Mesendoderm (in vitro differentiated cells): ENCODE results near the gene CMTM3.

Experiments
- DNase-seq: peaks from one replicate; pipeline ENCODE4 v3.0.0; 2013
- H2AK5ac ChIP-seq: 2 replicates; pipeline ENCODE4 v1.6.1; 2013; ENCODE audit warnings: low read length, inconsistent platforms
- H2BK120ac ChIP-seq: 2 replicates; pipeline ENCODE4 v1.6.1; 2013; ENCODE audit warnings: low read depth, mild to moderate bottlenecking, low read length, moderate library complexity, mixed read lengths
- H2BK15ac ChIP-seq: replicated peaks from 2 replicates; pipeline ENCODE4 v1.6.1; 2013; ENCODE audit warnings: low read depth, mild to moderate bottlenecking, moderate library complexity
- H2BK5ac ChIP-seq: 2 replicates; pipeline ENCODE4 v1.6.1; 2013; ENCODE audit warnings: low read length, inconsistent platforms
- H3K18ac ChIP-seq: 2 replicates; pipeline ENCODE4 v1.6.1; 2013; ENCODE audit warnings: mild to moderate bottlenecking, low read length, mixed read lengths
- H3K23ac ChIP-seq: one replicate; pipeline ENCODE4 v1.6.1; 2013; ENCODE audit warnings: low read length
- H3K27ac ChIP-seq: 2 replicates; pipeline ENCODE4 v1.5.1; 2013; ENCODE audit warnings: low read depth, mild to moderate bottlenecking, inconsistent platforms, low read length, moderate library complexity
- H3K27me3 ChIP-seq: 2 replicates; pipeline ENCODE4 v1.6.1; 2013; ENCODE audit warnings: low read length, control low read depth, mild to moderate bottlenecking, inconsistent platforms; ENCODE audit not compliant: insufficient read depth, poor library complexity
- H3K36me3 ChIP-seq: 2 replicates; pipeline ENCODE4 v1.6.1; 2013; ENCODE audit warnings: low read length, inconsistent platforms; ENCODE audit not compliant: control insufficient read depth, insufficient read depth
- H3K4ac ChIP-seq: one replicate; pipeline ENCODE4 v1.6.1; 2013; ENCODE audit warnings: low read depth, mild to moderate bottlenecking, low read length, moderate library complexity
- H3K4me1 ChIP-seq: 2 replicates; pipeline ENCODE4 v1.6.1; 2013; ENCODE audit warnings: low read depth, low read length, inconsistent platforms; ENCODE audit not compliant: control insufficient read depth
- H3K4me2 ChIP-seq: 2 replicates; pipeline ENCODE4 v1.6.1; 2013; ENCODE audit warnings: low read length
- H3K4me3 ChIP-seq: 2 replicates; pipeline ENCODE4 v1.5.1; 2013; ENCODE audit warnings: mild to moderate bottlenecking, low read length
- H3K56ac ChIP-seq: one replicate; pipeline ENCODE4 v1.6.1; 2013; ENCODE audit warnings: low read length
- H3K79me1 ChIP-seq: 2 replicates; pipeline ENCODE4 v1.6.1; 2013; ENCODE audit warnings: low read length, inconsistent platforms
- H3K79me2 ChIP-seq: 2 replicates; pipeline ENCODE4 v1.6.1; 2013; ENCODE audit warnings: mild to moderate bottlenecking, low read length; ENCODE audit not compliant: control insufficient read depth, insufficient read depth
- H3K9ac ChIP-seq: 2 replicates; pipeline ENCODE4 v1.6.1; 2013; ENCODE audit warnings: low read length, inconsistent platforms
- H4K5ac ChIP-seq: one replicate; pipeline ENCODE4 v1.6.1; 2013; ENCODE audit warnings: low read length
- H4K8ac ChIP-seq: one replicate; pipeline ENCODE4 v1.6.1; 2013; ENCODE audit warnings: low read depth, mild to moderate bottlenecking, control low read depth, low read length, moderate library complexity
- WGBS: extraction: QIAGEN DNeasy Blood & Tissue Kit; methylation state at CpG from one replicate; pipeline ENCODE4 v1.1.7; 2013; ENCODE audit warnings: low lambda C conversion rate, missing lambda C conversion rate; ENCODE audit not compliant: insufficient coverage; ENCODE audit errors: extremely low coverage; 5-methylcytosine and 5-hydroxymethylcytosine counted together

Gene CMTM3

GRCh38 chr16:66569827-66570405 is 34.6 kb upstream of the CMTM3 start:
- no peak overlapping the region for H2BK15ac ChIP-seq
- H3K56ac ChIP-seq, result no peak overlapping the region
- no peak overlapping the region for H4K5ac ChIP-seq
- no peak overlapping the region for H3K18ac ChIP-seq
- no peak overlapping the region for H2AK5ac ChIP-seq
- H3K27ac ChIP-seq, result no peak overlapping the region
- H3K79me1 ChIP-seq, result no peaks in the 10 kb centered on the region
- DNase-seq, result no peak
- H4K8ac ChIP-seq, result no peak overlapping the region
- H3K4me3 ChIP-seq, result no peak overlapping the region
- H3K4me1 ChIP-seq, result no peaks in the 10 kb centered on the region
- H3K79me2 ChIP-seq, result no peaks in the 10 kb centered on the region
- no peak overlapping the region for H2BK5ac ChIP-seq
- no peak overlapping the region for H3K4ac ChIP-seq
- WGBS, result no CpG with 5 or more reads among the region's 3 CpGs
- no peak overlapping the region for H2BK120ac ChIP-seq
- H3K23ac ChIP-seq, result no peak overlapping the region
- H3K9ac ChIP-seq, result no peak overlapping the region
- no peak overlapping the region for H3K4me2 ChIP-seq
- no peaks in the 10 kb centered on the region for H3K36me3 ChIP-seq
- H3K27me3 ChIP-seq, result no peaks in the 10 kb centered on the region

GRCh38 chr16:66572356-66572755 is 32.1 kb upstream of the CMTM3 start:
- no peak for DNase-seq
- Histone ChIP-seq H2AK5ac (no peak overlapping the region), H4K8ac (no peak overlapping the region), H4K5ac (no peak overlapping the region), H3K9ac (no peak overlapping the region), H2BK5ac (no peak overlapping the region), H3K36me3 (no peaks in the 10 kb centered on the region), H3K27me3 (no peaks in the 10 kb centered on the region), H3K79me1 (no peaks in the 10 kb centered on the region), H3K4ac (no peak overlapping the region), H3K18ac (no peak overlapping the region), H3K4me2 (no peak overlapping the region), H3K56ac (no peak overlapping the region), H3K79me2 (no peaks in the 10 kb centered on the region), H2BK15ac (no peak overlapping the region), H3K4me1 (no peaks in the 10 kb centered on the region), H2BK120ac (no peak overlapping the region), H3K23ac (peak overlapping the region; percentile 37), H3K27ac (no peak overlapping the region), H3K4me3 (no peak overlapping the region)
- no CpG with 5 or more reads among the region's 2 CpGs for WGBS

GRCh38 chr16:66574081-66574480 is 30.4 kb upstream of the CMTM3 start:
- Histone ChIP-seq H3K79me1 (no peaks in the 10 kb centered on the region), H4K8ac (no peak overlapping the region), H3K79me2 (no peaks in the 10 kb centered on the region), H3K56ac (no peak overlapping the region), H3K4me2 (no peak overlapping the region), H2BK5ac (no peak overlapping the region), H3K23ac (no peak overlapping the region), H3K4ac (no peak overlapping the region), H3K4me1 (no peaks in the 10 kb centered on the region), H2BK120ac (no peak overlapping the region), H2BK15ac (no peak overlapping the region), H2AK5ac (no peak overlapping the region), H3K9ac (no peak overlapping the region), H4K5ac (no peak overlapping the region), H3K4me3 (no peak overlapping the region), H3K36me3 (no peaks in the 10 kb centered on the region), H3K27ac (no peak overlapping the region), H3K18ac (no peak overlapping the region), H3K27me3 (peaks cover 3% of the 10 kb centered on the region)
- WGBS, result no CpG with 5 or more reads among the region's 1 CpG
- DNase-seq, result no peak

- peaks cover 3% of the 10 kb centered on the region for H3K27me3 ChIP-seq
- no CpG with 5 or more reads among the region's 3 CpGs for WGBS
Measured at GRCh38 chr16:66574531-66574930, 30.0 kb upstream of the CMTM3 start.

GRCh38 chr16:66575060-66575459 is 29.4 kb upstream of the CMTM3 start:
- Histone ChIP-seq H2AK5ac (no peak overlapping the region), H4K8ac (no peak overlapping the region), H3K56ac (no peak overlapping the region), H3K18ac (no peak overlapping the region), H3K27ac (no peak overlapping the region), H2BK120ac (no peak overlapping the region), H3K23ac (no peak overlapping the region), H3K4me2 (no peak overlapping the region), H3K4me1 (no peaks in the 10 kb centered on the region), H3K79me1 (no peaks in the 10 kb centered on the region), H4K5ac (no peak overlapping the region), H3K27me3 (peaks cover 3% of the 10 kb centered on the region), H3K4me3 (no peak overlapping the region), H3K9ac (no peak overlapping the region), H3K4ac (no peak overlapping the region), H2BK5ac (no peak overlapping the region), H3K36me3 (no peaks in the 10 kb centered on the region), H2BK15ac (no peak overlapping the region), H3K79me2 (no peaks in the 10 kb centered on the region)
- no peak for DNase-seq
- no CpG with 5 or more reads among the region's 3 CpGs for WGBS

More at GRCh38 chr16:66574531-66574930, 30.0 kb upstream of the CMTM3 start:
- Histone ChIP-seq H3K79me2 (no peaks in the 10 kb centered on the region), H2AK5ac (no peak overlapping the region), H3K4me3 (no peak overlapping the region), H2BK5ac (no peak overlapping the region), H3K4ac (no peak overlapping the region), H3K18ac (no peak overlapping the region), H3K79me1 (no peaks in the 10 kb centered on the region), H3K4me1 (no peaks in the 10 kb centered on the region), H4K5ac (no peak overlapping the region), H2BK120ac (no peak overlapping the region), H3K9ac (no peak overlapping the region), H3K56ac (no peak overlapping the region), H3K23ac (no peak overlapping the region), H2BK15ac (no peak overlapping the region), H3K36me3 (no peaks in the 10 kb centered on the region), H4K8ac (no peak overlapping the region), H3K4me2 (no peak overlapping the region), H3K27ac (no peak overlapping the region)
- DNase-seq, result no peak

GRCh38 chr16:66576296-66576695 is 28.2 kb upstream of the CMTM3 start:
- Histone ChIP-seq H2AK5ac (no peak overlapping the region), H2BK5ac (no peak overlapping the region), H2BK15ac (no peak overlapping the region), H4K5ac (no peak overlapping the region), H3K27ac (no peak overlapping the region), H2BK120ac (no peak overlapping the region), H3K4me3 (no peak overlapping the region), H3K27me3 (peaks cover 3% of the 10 kb centered on the region), H3K4me2 (no peak overlapping the region), H3K56ac (no peak overlapping the region), H3K4me1 (no peaks in the 10 kb centered on the region), H4K8ac (no peak overlapping the region), H3K9ac (no peak overlapping the region), H3K79me2 (no peaks in the 10 kb centered on the region), H3K36me3 (no peaks in the 10 kb centered on the region), H3K4ac (no peak overlapping the region), H3K18ac (no peak overlapping the region), H3K23ac (no peak overlapping the region), H3K79me1 (no peaks in the 10 kb centered on the region)
- DNase-seq, result no peak
- WGBS, result no CpG with 5 or more reads among the region's 5 CpGs
